Activated T-cell treated with anti-CD3 and anti-CD28 coated beads for 48 hours (primary cell): ENCODE results near the gene ATG9A.

Experiments used
- DNase-seq: peaks from one replicate; pipeline ENCODE4 v3.0.0-alpha.2; 2020; ENCODE audit warnings: low read depth

ATG9A gene

GRCh38 chr2:219177552-219178376, 51.7 kb downstream of the ATG9A start, which contains the start of gene RETREG2:
TSS of gene RETREG2 (plus strand) at chr2:219178275. CDS start at chr2:219178353, 78 bp downstream.
- DNase-seq: peak; percentile 76

GRCh38 chr2:219176818-219177551, 52.5 kb downstream of the ATG9A start, which contains the start of gene CNPPD1:
TSS of gene CNPPD1 (minus strand) at chr2:219176925. CDS start at chr2:219176828, 97 bp downstream.
- DNase-seq: peak; percentile 88

GRCh38 chr2:219175928-219176817, 53.3 kb downstream of the ATG9A start:
- no peak for DNase-seq

GRCh38 chr2:219175486-219175885, 54.0 kb downstream of the ATG9A start:
- no peak for DNase-seq

GRCh38 chr2:219174801-219175200, 54.6 kb downstream of the ATG9A start:
- no peak for DNase-seq

- DNase-seq: no peak
These were observed 55.3 kb downstream of the ATG9A start for GRCh38 chr2:219174146-219174545.

- no peak for DNase-seq
These were observed 56.3 kb downstream of the ATG9A start for GRCh38 chr2:219173176-219173575.

GRCh38 chr2:219172231-219173154, 56.9 kb downstream of the ATG9A start:
- DNase-seq: no peak

- no peak for DNase-seq
These were observed 58.2 kb downstream of the ATG9A start for GRCh38 chr2:219171231-219171651.

- no peak for DNase-seq
These were observed 59.3 kb downstream of the ATG9A start, which contains the start of gene SLC23A3 for GRCh38 chr2:219169930-219170654. TSS of gene SLC23A3 (minus strand) at chr2:219170029. CDS start at chr2:219169984, 45 bp downstream.
